Uterus (tissue), 2 donors: ENCODE results near the gene LEPR.

Experiments
- POLR2A ChIP-seq, 2 donors: fragments of 450-650 bp; IDR thresholded peaks; one replicate each; pipeline ENCODE4 v1.6.1; 2016; ENCODE audit warnings: antibody characterized with exemption in 2 of 2, mild to moderate bottlenecking in 1 of 2, moderate library complexity in 1 of 2
- TF ChIP-seq, protein P1 (sequence below), 4 experiments: fragments of 200-600 bp in 2 of 4; fragments of 450-650 bp in 2 of 4; sonication (generic) in 2 of 4; IDR thresholded peaks; one replicate each; pipeline ENCODE4 v1.5.1; 2016 to 2019; ENCODE audit warnings: antibody characterized with exemption in 4 of 4, mild to moderate bottlenecking in 2 of 4, moderate library complexity in 1 of 4

DNA sequence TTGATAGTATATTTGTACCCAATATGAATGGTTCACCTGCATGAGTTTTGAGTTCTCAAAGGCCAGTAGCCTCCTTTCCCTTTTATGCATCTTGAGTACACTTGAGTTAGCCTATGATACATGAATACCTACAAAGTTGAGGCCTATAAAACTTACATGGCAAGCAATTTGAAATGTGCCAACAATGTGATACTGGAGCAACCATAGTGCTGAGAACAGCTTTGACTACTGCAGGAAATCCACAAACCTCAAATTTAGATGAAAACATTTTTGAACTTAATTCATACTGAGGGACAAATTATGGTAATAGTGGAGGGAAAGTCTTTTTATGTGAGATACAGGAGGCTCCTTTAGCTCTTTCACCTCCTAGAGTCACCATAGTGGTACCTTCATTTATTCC lies 37.4 kb downstream of the LEPR start:
- TF ChIP-seq, protein P1, sequence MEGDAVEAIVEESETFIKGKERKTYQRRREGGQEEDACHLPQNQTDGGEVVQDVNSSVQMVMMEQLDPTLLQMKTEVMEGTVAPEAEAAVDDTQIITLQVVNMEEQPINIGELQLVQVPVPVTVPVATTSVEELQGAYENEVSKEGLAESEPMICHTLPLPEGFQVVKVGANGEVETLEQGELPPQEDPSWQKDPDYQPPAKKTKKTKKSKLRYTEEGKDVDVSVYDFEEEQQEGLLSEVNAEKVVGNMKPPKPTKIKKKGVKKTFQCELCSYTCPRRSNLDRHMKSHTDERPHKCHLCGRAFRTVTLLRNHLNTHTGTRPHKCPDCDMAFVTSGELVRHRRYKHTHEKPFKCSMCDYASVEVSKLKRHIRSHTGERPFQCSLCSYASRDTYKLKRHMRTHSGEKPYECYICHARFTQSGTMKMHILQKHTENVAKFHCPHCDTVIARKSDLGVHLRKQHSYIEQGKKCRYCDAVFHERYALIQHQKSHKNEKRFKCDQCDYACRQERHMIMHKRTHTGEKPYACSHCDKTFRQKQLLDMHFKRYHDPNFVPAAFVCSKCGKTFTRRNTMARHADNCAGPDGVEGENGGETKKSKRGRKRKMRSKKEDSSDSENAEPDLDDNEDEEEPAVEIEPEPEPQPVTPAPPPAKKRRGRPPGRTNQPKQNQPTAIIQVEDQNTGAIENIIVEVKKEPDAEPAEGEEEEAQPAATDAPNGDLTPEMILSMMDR (IDR thresholded peaks at IDR 0.05), result no peak
- no peak for TF ChIP-seq POLR2A (IDR thresholded peaks at IDR 0.05)
